Measurements from ENCODE around the gene C1orf122. TPM values are rescaled to one million over a fixed set of nuclear protein-coding genes. Genes with fewer than 3 reads are reported as not detected.

Gene C1orf122
- total RNA-seq = 100 to 1,000 TPM; 147 to 188 TPM
- 48.1 TPM for polyA plus RNA-seq (ENCODE audit: insufficient read depth, low read depth, low replicate concordance)
- long read RNA-seq, donor 1, transcript C1orf122-204 (3 exons, 1,234 nt) = minor isoform, 23 of 70 reads
- long read RNA-seq, donor 1, transcript C1orf122-202 (2 exons, 2,229 nt) = major isoform, 27 of 70 reads
- long read RNA-seq, donor 1, transcript C1orf122-201 (3 exons, 973 nt) = minor isoform, 15 of 70 reads
- long read RNA-seq, donor 1, partial matches to known transcripts = 0 of 70 reads
- long read RNA-seq, donor 1, other reads (novel, unspliced or antisense) = 5 of 70 reads
- long read RNA-seq, donor 2, transcript C1orf122-202 (2 exons, 2,229 nt) = minor isoform, 21 of 59 reads
- long read RNA-seq, donor 2, transcript C1orf122-204 (3 exons, 1,234 nt) = major isoform, 23 of 59 reads
- long read RNA-seq, donor 2, transcript C1orf122-201 (3 exons, 973 nt) = minor isoform, 15 of 59 reads
- long read RNA-seq, donor 2, partial matches to known transcripts = 0 of 59 reads
- long read RNA-seq, donor 2, other reads (novel, unspliced or antisense) = 0 of 59 reads

GRCh38 chr1:37807555-37808368 lies at the start of gene C1orf122, which contains the start of gene YRDC:
TSS of gene C1orf122 (plus strand) at chr1:37807790. CDS start at chr1:37808405, 615 bp downstream.
TSS of gene YRDC (minus strand) at chr1:37808208. CDS start at chr1:37808180, 28 bp downstream.
- H3K36me3 ChIP-seq (ENCODE audit: low read depth, missing control alignments) = no peaks in the 10 kb centered on the region
- H3K9me3 ChIP-seq = no peaks in the 10 kb centered on the region
- peak; percentile 97 for DNase-seq
- peak within 1 kb of the TSS; percentile 86 to 93 for H3K4me3 ChIP-seq
- H3K27me3 ChIP-seq = no peaks in the 10 kb centered on the region
- H3K27ac ChIP-seq = peak within 1 kb of the TSS; percentile 92 to 98
- peaks cover 42% of the 10 kb centered on the region for H3K4me1 ChIP-seq
- TF ChIP-seq, protein P1, sequence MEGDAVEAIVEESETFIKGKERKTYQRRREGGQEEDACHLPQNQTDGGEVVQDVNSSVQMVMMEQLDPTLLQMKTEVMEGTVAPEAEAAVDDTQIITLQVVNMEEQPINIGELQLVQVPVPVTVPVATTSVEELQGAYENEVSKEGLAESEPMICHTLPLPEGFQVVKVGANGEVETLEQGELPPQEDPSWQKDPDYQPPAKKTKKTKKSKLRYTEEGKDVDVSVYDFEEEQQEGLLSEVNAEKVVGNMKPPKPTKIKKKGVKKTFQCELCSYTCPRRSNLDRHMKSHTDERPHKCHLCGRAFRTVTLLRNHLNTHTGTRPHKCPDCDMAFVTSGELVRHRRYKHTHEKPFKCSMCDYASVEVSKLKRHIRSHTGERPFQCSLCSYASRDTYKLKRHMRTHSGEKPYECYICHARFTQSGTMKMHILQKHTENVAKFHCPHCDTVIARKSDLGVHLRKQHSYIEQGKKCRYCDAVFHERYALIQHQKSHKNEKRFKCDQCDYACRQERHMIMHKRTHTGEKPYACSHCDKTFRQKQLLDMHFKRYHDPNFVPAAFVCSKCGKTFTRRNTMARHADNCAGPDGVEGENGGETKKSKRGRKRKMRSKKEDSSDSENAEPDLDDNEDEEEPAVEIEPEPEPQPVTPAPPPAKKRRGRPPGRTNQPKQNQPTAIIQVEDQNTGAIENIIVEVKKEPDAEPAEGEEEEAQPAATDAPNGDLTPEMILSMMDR (IDR thresholded peaks at IDR 0.05) = no peak
- TF ChIP-seq POLR2A (IDR thresholded peaks at IDR 0.05) = peak; percentile 39
- WGBS, 2 donors = 0 to 1% methylated on average over 25 to 63 of the region's 95 CpGs
- intact Hi-C loops (cut with DNase I; ENCODE audit: low total_unique reads) = no loop called here

DNA sequence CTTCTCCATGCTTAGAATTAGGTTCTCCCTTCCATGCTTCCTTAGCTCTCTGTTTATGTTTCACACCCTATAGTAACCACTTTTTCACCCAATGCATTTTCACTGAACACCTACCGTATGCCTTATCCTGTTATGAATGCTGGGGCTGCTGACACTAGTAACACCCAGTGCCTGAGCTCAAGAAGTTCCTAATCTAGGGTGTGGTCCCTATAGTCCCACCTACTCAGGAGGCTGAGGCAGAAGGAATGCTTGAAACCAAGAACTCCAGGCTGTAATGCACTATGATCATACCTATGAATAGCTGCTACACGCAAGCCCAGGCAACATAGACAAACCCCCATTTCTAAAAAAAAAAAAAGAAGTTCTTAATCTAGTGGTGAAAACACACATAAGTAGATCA lies 48.1 kb upstream of the C1orf122 start:
- no peaks in the 10 kb centered on the region for H3K36me3 ChIP-seq (ENCODE audit: low read depth, missing control alignments)
- TF ChIP-seq, protein P1 (IDR thresholded peaks at IDR 0.05) = no peak
- no peak for TF ChIP-seq POLR2A (IDR thresholded peaks at IDR 0.05)
- no peaks in the 10 kb centered on the region for H3K27me3 ChIP-seq
- no peaks in the 10 kb centered on the region for H3K9me3 ChIP-seq
- no peak overlapping the region for H3K4me3 ChIP-seq
- no peak overlapping the region for H3K27ac ChIP-seq
- no peak for DNase-seq
- intact Hi-C loops (cut with DNase I; ENCODE audit: low total_unique reads) = no loop called here
- H3K4me1 ChIP-seq = peaks cover 11% of the 10 kb centered on the region
- 89 to 90% methylated on average over 2 of the region's 2 CpGs for WGBS, 2 donors

GRCh38 chr1:37761416-37762095 lies 46.0 kb upstream of the C1orf122 start:
- Histone ChIP-seq H3K27ac (no peak overlapping the region), H3K36me3 (ENCODE audit: low read depth, missing control alignments) (no peaks in the 10 kb centered on the region), H3K4me3 (peak overlapping the region in 1 of 2 donors; percentile 20), H3K9me3 (no peaks in the 10 kb centered on the region), H3K27me3 (no peaks in the 10 kb centered on the region), H3K4me1 (no peaks in the 10 kb centered on the region)
- intact Hi-C loops (cut with DNase I; ENCODE audit: low total_unique reads) = no loop called here
- TF ChIP-seq, protein P1 (IDR thresholded peaks at IDR 0.05) = no peak
- TF ChIP-seq POLR2A (IDR thresholded peaks at IDR 0.05) = no peak
- DNase-seq = no peak
- 39 to 40% methylated on average over 19 to 68 of the region's 68 CpGs for WGBS, 2 donors

DNA sequence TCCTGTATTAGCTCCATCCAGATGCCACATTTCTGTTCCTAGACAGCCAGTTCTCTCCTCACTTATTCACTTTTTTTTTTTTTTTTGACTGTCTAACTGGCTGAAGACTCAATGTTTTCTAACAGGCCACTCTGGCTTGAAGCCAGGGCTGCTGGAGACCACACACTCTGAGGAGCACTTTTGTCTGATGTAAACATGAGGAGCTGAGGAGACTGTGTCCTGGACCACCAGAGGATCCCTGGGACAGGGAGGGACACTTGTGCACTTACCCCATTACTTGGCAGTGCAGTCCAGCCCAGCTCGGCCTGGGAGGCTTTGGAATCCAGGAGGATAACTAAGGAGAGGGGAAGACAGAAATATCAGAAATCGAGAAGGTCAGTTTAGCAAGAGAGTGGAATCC lies 45.1 kb upstream of the C1orf122 start:
- Histone ChIP-seq H3K27me3 (no peaks in the 10 kb centered on the region), H3K4me1 (no peaks in the 10 kb centered on the region), H3K9me3 (no peaks in the 10 kb centered on the region), H3K36me3 (ENCODE audit: low read depth, missing control alignments) (no peaks in the 10 kb centered on the region), H3K4me3 (no peak overlapping the region), H3K27ac (no peak overlapping the region)
- intact Hi-C loops (cut with DNase I; ENCODE audit: low total_unique reads) = no loop called here
- TF ChIP-seq POLR2A (IDR thresholded peaks at IDR 0.05) = no peak
- TF ChIP-seq, protein P1 (IDR thresholded peaks at IDR 0.05) = no peak
- 49 to 59% methylated on average over 2 of the region's 2 CpGs for WGBS, 2 donors
- DNase-seq = no peak
